IMR-90 (cell line): ENCODE data around the gene CHN2. TPM values are rescaled to one million over a fixed set of nuclear protein-coding genes. Genes with fewer than 3 reads are reported as not detected.

Source experiments
- ATAC-seq: fragments of 200-7000 bp; cut with Tn5 transposase; 2 replicates; pipeline ENCODE4 v1.9.1; 2020; ENCODE audit warnings: low read depth, mild to moderate bottlenecking, moderate library complexity
- BruUV-seq: library from RNA; stranded (reverse); fragments of 400-500 nt; replicated peaks from 2 replicates; lab custom pipeline; 2021; lab: Mats Ljungman, UMichigan
- CTCF ChIA-PET: fragments of 300-600 bp; formaldehyde crosslinking; extraction: SDS; loops from one replicate; lab custom pipeline; 2021; ENCODE audit warnings: antibody characterized with exemption; lab: Yijun Ruan, JAX
- POLR2A ChIA-PET: fragments of 300-600 bp; sonication (Branson Sonifier 250); formaldehyde crosslinking; loops from one replicate; lab custom pipeline; 2022; ENCODE audit warnings: antibody characterized with exemption; ENCODE audit not compliant: unreplicated experiment; lab: Charles Lee
- DNase-seq: peaks from one replicate; pipeline ENCODE4 v3.0.0; 2013
- H2AFZ ChIP-seq: replicated peaks from 2 replicates; pipeline ENCODE3; 2013; ENCODE audit warnings: low read length, mild to moderate bottlenecking; ENCODE audit not compliant: poor library complexity
- H2AK5ac ChIP-seq: 2 replicates; pipeline ENCODE4 v1.6.1; 2013; ENCODE audit warnings: low read depth, low read length, inconsistent platforms
- H2AK9ac ChIP-seq: replicated peaks from 2 replicates; pipeline ENCODE3; 2013; ENCODE audit warnings: mild to moderate bottlenecking, low read depth, low read length, moderate library complexity; ENCODE audit not compliant: poor library complexity
- H2BK120ac ChIP-seq: 2 replicates; pipeline ENCODE4 v1.6.1; 2013; ENCODE audit warnings: low read depth, low read length, inconsistent platforms
- H2BK15ac ChIP-seq: 3 replicates; pipeline ENCODE4 v1.6.1; 2013; ENCODE audit warnings: low read depth, low read length, inconsistent platforms
- H2BK20ac ChIP-seq: 2 replicates; pipeline ENCODE4 v1.6.1; 2013; ENCODE audit warnings: low read depth, mild to moderate bottlenecking, inconsistent platforms, low read length, moderate library complexity
- H2BK5ac ChIP-seq: 2 replicates; pipeline ENCODE4 v1.6.1; 2013; ENCODE audit warnings: mild to moderate bottlenecking, low read depth, low read length, inconsistent platforms; ENCODE audit not compliant: poor library complexity, severe bottlenecking
- H3K14ac ChIP-seq: replicated peaks from 2 replicates; pipeline ENCODE4 v1.6.1; 2013; ENCODE audit warnings: low read depth, low read length, inconsistent platforms
- H3K18ac ChIP-seq: 2 replicates; pipeline ENCODE4 v1.6.1; 2013; ENCODE audit warnings: low read depth, low read length, control low read depth
- H3K23ac ChIP-seq: 2 replicates; pipeline ENCODE4 v1.6.1; 2013; ENCODE audit warnings: low read depth, low read length, inconsistent platforms
- H3K27ac ChIP-seq: 2 replicates; pipeline ENCODE4 v1.5.1; 2013; ENCODE audit warnings: mild to moderate bottlenecking, control low read depth, low read length; ENCODE audit not compliant: insufficient read depth
- H3K27me3 ChIP-seq: 2 replicates; pipeline ENCODE4 v1.6.1; 2013; ENCODE audit warnings: low read length; ENCODE audit not compliant: control insufficient read depth, insufficient read depth
- H3K36me3 ChIP-seq: 2 replicates; pipeline ENCODE4 v1.6.1; 2013; ENCODE audit warnings: low read length, mixed read lengths; ENCODE audit not compliant: control insufficient read depth, insufficient read depth
- H3K4ac ChIP-seq: 2 replicates; pipeline ENCODE4 v1.6.1; 2013; ENCODE audit warnings: low read depth, low read length, inconsistent platforms
- H3K4me1 ChIP-seq: 2 replicates; pipeline ENCODE4 v1.6.1; 2013; ENCODE audit warnings: low read length, mixed read lengths; ENCODE audit not compliant: control insufficient read depth, insufficient read depth
- H3K4me2 ChIP-seq: 2 replicates; pipeline ENCODE4 v1.6.1; 2013; ENCODE audit warnings: low read depth, mild to moderate bottlenecking, control low read depth, low read length, moderate library complexity
- H3K4me3 ChIP-seq: 2 replicates; pipeline ENCODE4 v1.5.1; 2013; ENCODE audit warnings: low read depth, mild to moderate bottlenecking, control low read depth, low read length, moderate library complexity; ENCODE audit not compliant: insufficient read depth
- H3K56ac ChIP-seq: 2 replicates; pipeline ENCODE4 v1.6.1; 2013; ENCODE audit warnings: low read length, inconsistent platforms; ENCODE audit not compliant: insufficient read depth; ENCODE audit errors: extremely low read depth
- H3K79me1 ChIP-seq, 2 experiments: 2 replicates each; pipeline ENCODE4 v1.6.1; 2013; ENCODE audit warnings: low read length in 2 of 2, inconsistent platforms in 1 of 2, low read depth in 1 of 2
- H3K9ac ChIP-seq: 2 replicates; pipeline ENCODE4 v1.6.1; 2013; ENCODE audit warnings: low read depth, low read length, control low read depth
- H3K9me1 ChIP-seq: 2 replicates; pipeline ENCODE4 v1.6.1; 2013; ENCODE audit warnings: low read length, inconsistent platforms; ENCODE audit not compliant: insufficient read depth
- H3K9me3 ChIP-seq: 2 replicates; pipeline ENCODE4 v1.6.1; 2013; ENCODE audit warnings: low read length; ENCODE audit not compliant: control insufficient read depth, insufficient read depth
- H4K20me1 ChIP-seq: 2 replicates; pipeline ENCODE4 v1.6.1; 2013; ENCODE audit warnings: low read length, inconsistent platforms; ENCODE audit not compliant: insufficient read depth
- H4K5ac ChIP-seq: 2 replicates; pipeline ENCODE4 v1.6.1; 2013; ENCODE audit warnings: mild to moderate bottlenecking, low read depth, low read length, control low read depth
- H4K8ac ChIP-seq, 2 experiments: 2 replicates each; pipeline ENCODE4 v1.6.1; 2013; ENCODE audit warnings: low read depth in 2 of 2, low read length in 2 of 2, control low read depth in 1 of 2, inconsistent platforms in 1 of 2
- H4K91ac ChIP-seq: 2 replicates; pipeline ENCODE4 v1.6.1; 2013; ENCODE audit warnings: low read depth, low read length, inconsistent platforms; ENCODE audit not compliant: insufficient read depth
- BHLHE40 ChIP-seq: fragments of 150-350 bp; IDR thresholded peaks from 2 replicates; pipeline ENCODE4 v1.6.1; 2016; ENCODE audit warnings: mild to moderate bottlenecking, low read depth, low read length
- MAZ ChIP-seq: IDR thresholded peaks from 2 replicates; pipeline ENCODE4 v1.6.1; 2012; ENCODE audit warnings: low read depth, mild to moderate bottlenecking, low read length, improper control_type of control experiment, moderate library complexity, borderline replicate concordance
- NFE2L2 ChIP-seq: fragments of 150-350 bp; IDR thresholded peaks from 2 replicates; pipeline ENCODE4 v1.6.1; 2016; ENCODE audit warnings: low read depth, mild to moderate bottlenecking, low read length
- POLR2A ChIP-seq: IDR thresholded peaks from 2 replicates; pipeline ENCODE4 v1.6.1; 2012; ENCODE audit warnings: mild to moderate bottlenecking, low read depth, low read length
- RCOR1 ChIP-seq: IDR thresholded peaks from 2 replicates; pipeline ENCODE4 v1.6.1; 2012; ENCODE audit warnings: mild to moderate bottlenecking, low read length, improper control_type of control experiment; ENCODE audit not compliant: insufficient replicate concordance
- WGBS, 2 experiments: methylation state at CpG; one replicate each; pipeline versions ENCODE4 v1.1.5 to v1.1.7; 2013; ENCODE audit warnings: missing lambda C conversion rate in 2 of 2; ENCODE audit not compliant: insufficient read length in 1 of 2; ENCODE audit errors: extremely low coverage in 2 of 2; 5-methylcytosine and 5-hydroxymethylcytosine counted together
- dilution Hi-C: fragments of 300-500 bp; cut with HindIII; formaldehyde crosslinking; loops from one replicate; pipeline ENCODE4 v1.14.3; 2018; ENCODE audit warnings: low sequenced_read_pairs; ENCODE audit not compliant: unreplicated experiment
- in situ Hi-C: fragments of 300-500 bp; cut with MboI; formaldehyde crosslinking; loops from 3 replicates; pipeline ENCODE4 v1.14.3; 2019; ENCODE audit warnings: low sequenced_read_pairs, inconsistent platforms, mixed read lengths
- intact Hi-C: fragments of 100-400 bp; cut with micrococcal nuclease; formaldehyde crosslinking; loops from 2 replicates; pipeline ENCODE4 v1.10.0; 2022
- polyA plus RNA-seq, 3 experiments: library from polyadenylated mRNA; depleted of rRNA; stranded (reverse); fragments of >200 nt; gene quantifications; 2 replicates each; pipeline ENCODE4 v1.2.3, GENCODE V29; 2012; ENCODE audit warnings: low replicate concordance in 1 of 3
- total RNA-seq: library from RNA; depleted of rRNA; stranded (reverse); fragments of >200 nt; gene quantifications from 2 replicates; pipeline ENCODE4 v1.2.3, GENCODE V29; 2012
- TF ChIP-seq, protein P1 (sequence below): conservative IDR thresholded peaks from 2 replicates; pipeline ENCODE4 v1.5.1; 2012; ENCODE audit warnings: mild to moderate bottlenecking, low read depth, low read length, improper control_type of control experiment

Gene CHN2
- total and polyA plus RNA-seq, 2 of the 4 experiments (the other 2 are of a cell fraction), result not detected

DNA sequence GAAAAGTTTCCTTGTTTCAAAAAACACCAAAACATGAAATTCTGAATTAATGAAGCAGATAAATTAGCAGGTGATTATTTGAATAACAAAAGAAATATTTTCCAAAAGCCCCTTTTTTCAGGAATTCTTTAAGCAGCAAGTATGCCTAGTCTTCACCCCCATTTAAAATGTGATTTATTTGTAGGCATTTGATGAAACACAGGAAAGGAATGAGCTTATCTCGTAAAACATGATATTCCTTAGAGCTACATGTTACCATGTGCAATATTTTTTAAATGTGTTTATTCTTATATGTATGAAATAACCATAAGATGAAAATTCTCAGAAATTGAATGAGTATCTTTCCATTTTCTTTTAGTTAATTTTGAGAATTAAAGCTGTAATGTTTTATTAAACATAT is 106.1 kb downstream of the CHN2 start:
- H2BK15ac ChIP-seq, result no peak overlapping the region
- H3K27me3 ChIP-seq, result no peaks in the 10 kb centered on the region
- ChIA-PET CTCF (no interaction called here), POLR2A (no interaction called here)
- H2BK5ac ChIP-seq, result no peak overlapping the region
- H2AFZ ChIP-seq, result no peak overlapping the region
- H3K9me3 ChIP-seq, result no peaks in the 10 kb centered on the region
- H3K4me1 ChIP-seq, result no peaks in the 10 kb centered on the region
- no peak overlapping the region for H3K27ac ChIP-seq
- H3K4me2 ChIP-seq, result no peak overlapping the region
- H2BK120ac ChIP-seq, result no peak overlapping the region
- in situ Hi-C loops (no loop called here), dilution Hi-C loops (no loop called here), intact Hi-C loops (no loop called here)
- H3K23ac ChIP-seq, result no peak overlapping the region
- no peak overlapping the region for H4K5ac ChIP-seq
- ATAC-seq (no peak), DNase-seq (no peak)
- no peak overlapping the region for H4K8ac ChIP-seq
- no peak overlapping the region for H3K4ac ChIP-seq
- no peak overlapping the region for H3K4me3 ChIP-seq
- no peak overlapping the region for H3K9ac ChIP-seq
- H3K79me1 ChIP-seq, result no peaks in the 10 kb centered on the region
- TF ChIP-seq RCOR1 (no peak), NFE2L2 (no peak), MAZ (no peak), POLR2A (no peak), BHLHE40 (no peak)
- TF ChIP-seq, protein P1, sequence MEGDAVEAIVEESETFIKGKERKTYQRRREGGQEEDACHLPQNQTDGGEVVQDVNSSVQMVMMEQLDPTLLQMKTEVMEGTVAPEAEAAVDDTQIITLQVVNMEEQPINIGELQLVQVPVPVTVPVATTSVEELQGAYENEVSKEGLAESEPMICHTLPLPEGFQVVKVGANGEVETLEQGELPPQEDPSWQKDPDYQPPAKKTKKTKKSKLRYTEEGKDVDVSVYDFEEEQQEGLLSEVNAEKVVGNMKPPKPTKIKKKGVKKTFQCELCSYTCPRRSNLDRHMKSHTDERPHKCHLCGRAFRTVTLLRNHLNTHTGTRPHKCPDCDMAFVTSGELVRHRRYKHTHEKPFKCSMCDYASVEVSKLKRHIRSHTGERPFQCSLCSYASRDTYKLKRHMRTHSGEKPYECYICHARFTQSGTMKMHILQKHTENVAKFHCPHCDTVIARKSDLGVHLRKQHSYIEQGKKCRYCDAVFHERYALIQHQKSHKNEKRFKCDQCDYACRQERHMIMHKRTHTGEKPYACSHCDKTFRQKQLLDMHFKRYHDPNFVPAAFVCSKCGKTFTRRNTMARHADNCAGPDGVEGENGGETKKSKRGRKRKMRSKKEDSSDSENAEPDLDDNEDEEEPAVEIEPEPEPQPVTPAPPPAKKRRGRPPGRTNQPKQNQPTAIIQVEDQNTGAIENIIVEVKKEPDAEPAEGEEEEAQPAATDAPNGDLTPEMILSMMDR, result no peak
- no peak overlapping the region for H3K18ac ChIP-seq
- H3K56ac ChIP-seq, result no peak overlapping the region
- H2BK20ac ChIP-seq, result no peak overlapping the region
- no peak overlapping the region for H3K14ac ChIP-seq
- H4K20me1 ChIP-seq, result no peaks in the 10 kb centered on the region
- BruUV-seq, result no TSS peak
- no peak overlapping the region for H2AK9ac ChIP-seq
- no CpG with 5 or more reads among the region's 1 CpG for WGBS, 2 experiments
- no peaks in the 10 kb centered on the region for H3K9me1 ChIP-seq
- H3K36me3 ChIP-seq, result no peaks in the 10 kb centered on the region
- H2AK5ac ChIP-seq, result no peak overlapping the region
- no peak overlapping the region for H4K91ac ChIP-seq
